ENCODE measurements around the gene KCNIP4.

KCNIP4 gene

DNA sequence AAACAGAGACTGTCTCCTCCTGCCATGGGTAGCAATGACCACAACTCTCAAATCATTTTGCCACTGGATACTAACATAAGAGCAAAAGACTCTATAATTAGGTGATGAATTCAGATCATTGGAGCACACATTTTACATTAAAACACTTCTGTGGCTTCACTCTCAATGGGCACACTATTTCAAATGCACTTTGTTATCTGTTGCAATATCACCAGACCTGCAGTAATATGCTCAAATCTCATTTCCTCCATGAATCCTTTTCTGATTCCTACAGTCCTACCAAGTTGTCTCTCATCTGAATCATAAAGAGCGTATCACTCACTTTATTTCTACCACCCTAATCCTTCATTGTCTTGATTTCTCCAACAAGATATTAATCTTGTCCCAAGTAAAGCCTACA is 302.8 kb downstream of the KCNIP4 start:
- Histone ChIP-seq H3K27ac (replicated peaks) (no peak overlapping the region), H3K27me3 (ENCODE audit: insufficient read depth, poor library complexity, severe bottlenecking) (no peaks in the 10 kb centered on the region), H3K4me3 (replicated peaks; ENCODE audit: insufficient read depth, low read length) (no peak overlapping the region)
- TF ChIP-seq, protein P1, sequence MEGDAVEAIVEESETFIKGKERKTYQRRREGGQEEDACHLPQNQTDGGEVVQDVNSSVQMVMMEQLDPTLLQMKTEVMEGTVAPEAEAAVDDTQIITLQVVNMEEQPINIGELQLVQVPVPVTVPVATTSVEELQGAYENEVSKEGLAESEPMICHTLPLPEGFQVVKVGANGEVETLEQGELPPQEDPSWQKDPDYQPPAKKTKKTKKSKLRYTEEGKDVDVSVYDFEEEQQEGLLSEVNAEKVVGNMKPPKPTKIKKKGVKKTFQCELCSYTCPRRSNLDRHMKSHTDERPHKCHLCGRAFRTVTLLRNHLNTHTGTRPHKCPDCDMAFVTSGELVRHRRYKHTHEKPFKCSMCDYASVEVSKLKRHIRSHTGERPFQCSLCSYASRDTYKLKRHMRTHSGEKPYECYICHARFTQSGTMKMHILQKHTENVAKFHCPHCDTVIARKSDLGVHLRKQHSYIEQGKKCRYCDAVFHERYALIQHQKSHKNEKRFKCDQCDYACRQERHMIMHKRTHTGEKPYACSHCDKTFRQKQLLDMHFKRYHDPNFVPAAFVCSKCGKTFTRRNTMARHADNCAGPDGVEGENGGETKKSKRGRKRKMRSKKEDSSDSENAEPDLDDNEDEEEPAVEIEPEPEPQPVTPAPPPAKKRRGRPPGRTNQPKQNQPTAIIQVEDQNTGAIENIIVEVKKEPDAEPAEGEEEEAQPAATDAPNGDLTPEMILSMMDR (IDR thresholded peaks at IDR 0.05; ENCODE audit: insufficient read depth, low read length): no peak
- TF ChIP-seq SPI1 (IDR thresholded peaks at IDR 0.05; ENCODE audit: borderline replicate concordance, low read depth): no peak
- no peak for TF ChIP-seq POLR2AphosphoS5 (IDR thresholded peaks at IDR 0.05; ENCODE audit: low read depth)
- TF ChIP-seq GABPA (IDR thresholded peaks at IDR 0.05; ENCODE audit: low read depth): no peak
- no peak for DNase-seq (ENCODE audit: low read depth in 1 of 2, low spot score in 1 of 2)

DNA sequence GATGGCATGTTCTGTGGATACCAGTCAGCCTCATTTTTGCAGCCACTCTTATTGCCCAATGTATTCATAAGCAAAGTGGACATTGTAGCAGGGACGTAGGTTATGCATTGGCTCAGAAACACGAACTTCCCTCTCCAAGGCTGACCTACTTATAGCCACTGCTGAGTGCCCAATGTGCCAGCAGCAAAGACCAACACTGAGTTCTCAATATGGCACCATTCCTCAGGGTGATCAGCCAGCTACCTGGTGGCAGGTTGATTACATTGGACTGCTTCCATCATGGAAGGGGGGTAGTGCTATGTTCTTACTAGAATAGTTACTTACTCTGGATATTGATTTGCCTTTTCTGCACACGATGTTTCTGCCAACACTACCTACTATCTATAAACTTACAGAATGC is 306.9 kb downstream of the KCNIP4 start:
- no peak for DNase-seq (ENCODE audit: low read depth in 1 of 2, low spot score in 1 of 2)
- Histone ChIP-seq H3K27me3 (ENCODE audit: insufficient read depth, poor library complexity, severe bottlenecking) (no peaks in the 10 kb centered on the region), H3K27ac (replicated peaks) (no peak overlapping the region), H3K4me3 (replicated peaks; ENCODE audit: insufficient read depth, low read length) (no peak overlapping the region)
- TF ChIP-seq GABPA (IDR thresholded peaks at IDR 0.05; ENCODE audit: low read depth) (no peak), SPI1 (IDR thresholded peaks at IDR 0.05; ENCODE audit: borderline replicate concordance, low read depth) (no peak), POLR2AphosphoS5 (IDR thresholded peaks at IDR 0.05; ENCODE audit: low read depth) (no peak)
- TF ChIP-seq, protein P2, sequence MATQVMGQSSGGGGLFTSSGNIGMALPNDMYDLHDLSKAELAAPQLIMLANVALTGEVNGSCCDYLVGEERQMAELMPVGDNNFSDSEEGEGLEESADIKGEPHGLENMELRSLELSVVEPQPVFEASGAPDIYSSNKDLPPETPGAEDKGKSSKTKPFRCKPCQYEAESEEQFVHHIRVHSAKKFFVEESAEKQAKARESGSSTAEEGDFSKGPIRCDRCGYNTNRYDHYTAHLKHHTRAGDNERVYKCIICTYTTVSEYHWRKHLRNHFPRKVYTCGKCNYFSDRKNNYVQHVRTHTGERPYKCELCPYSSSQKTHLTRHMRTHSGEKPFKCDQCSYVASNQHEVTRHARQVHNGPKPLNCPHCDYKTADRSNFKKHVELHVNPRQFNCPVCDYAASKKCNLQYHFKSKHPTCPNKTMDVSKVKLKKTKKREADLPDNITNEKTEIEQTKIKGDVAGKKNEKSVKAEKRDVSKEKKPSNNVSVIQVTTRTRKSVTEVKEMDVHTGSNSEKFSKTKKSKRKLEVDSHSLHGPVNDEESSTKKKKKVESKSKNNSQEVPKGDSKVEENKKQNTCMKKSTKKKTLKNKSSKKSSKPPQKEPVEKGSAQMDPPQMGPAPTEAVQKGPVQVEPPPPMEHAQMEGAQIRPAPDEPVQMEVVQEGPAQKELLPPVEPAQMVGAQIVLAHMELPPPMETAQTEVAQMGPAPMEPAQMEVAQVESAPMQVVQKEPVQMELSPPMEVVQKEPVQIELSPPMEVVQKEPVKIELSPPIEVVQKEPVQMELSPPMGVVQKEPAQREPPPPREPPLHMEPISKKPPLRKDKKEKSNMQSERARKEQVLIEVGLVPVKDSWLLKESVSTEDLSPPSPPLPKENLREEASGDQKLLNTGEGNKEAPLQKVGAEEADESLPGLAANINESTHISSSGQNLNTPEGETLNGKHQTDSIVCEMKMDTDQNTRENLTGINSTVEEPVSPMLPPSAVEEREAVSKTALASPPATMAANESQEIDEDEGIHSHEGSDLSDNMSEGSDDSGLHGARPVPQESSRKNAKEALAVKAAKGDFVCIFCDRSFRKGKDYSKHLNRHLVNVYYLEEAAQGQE (IDR thresholded peaks at IDR 0.05; ENCODE audit: insufficient replicate concordance, low read depth): no peak

DNA sequence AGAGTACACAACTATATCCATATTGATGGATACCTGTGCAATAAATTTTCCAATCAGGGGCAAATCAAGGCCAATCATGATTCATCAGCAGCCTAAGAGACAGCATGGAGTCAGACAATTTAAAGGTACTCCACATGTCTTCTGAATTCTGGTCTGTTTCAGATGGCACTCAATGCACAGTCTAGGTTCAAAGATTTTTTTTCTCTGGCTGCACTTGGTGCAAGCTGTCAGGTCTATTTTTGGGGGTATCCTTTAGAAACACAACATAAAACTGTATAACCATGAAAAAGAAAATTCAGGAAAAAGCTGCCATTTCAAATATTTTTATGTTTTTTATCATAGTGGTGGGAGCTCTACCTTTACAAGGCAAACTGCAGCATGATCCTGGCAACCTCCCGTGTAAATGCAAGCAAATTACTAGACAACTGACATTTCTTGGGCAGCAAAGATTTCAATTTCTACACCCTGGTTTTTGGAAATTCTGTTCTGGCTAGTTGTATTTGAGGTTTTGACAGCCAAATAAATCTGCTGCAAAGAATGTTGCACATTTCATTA is 310.3 kb downstream of the KCNIP4 start:
- TF ChIP-seq, protein P2 (IDR thresholded peaks at IDR 0.05; ENCODE audit: insufficient replicate concordance, low read depth): no peak
- TF ChIP-seq POLR2AphosphoS5 (IDR thresholded peaks at IDR 0.05; ENCODE audit: low read depth) (no peak), SPI1 (IDR thresholded peaks at IDR 0.05; ENCODE audit: borderline replicate concordance, low read depth) (no peak), GABPA (IDR thresholded peaks at IDR 0.05; ENCODE audit: low read depth) (no peak)
- TF ChIP-seq, protein P1 (IDR thresholded peaks at IDR 0.05; ENCODE audit: insufficient read depth, low read length): no peak
- no peaks in the 10 kb centered on the region for H3K27me3 ChIP-seq (ENCODE audit: insufficient read depth, poor library complexity, severe bottlenecking)
- DNase-seq (ENCODE audit: low read depth in 1 of 2, low spot score in 1 of 2): no peak
- H3K27ac ChIP-seq (replicated peaks): no peak overlapping the region
- H3K4me3 ChIP-seq (replicated peaks; ENCODE audit: insufficient read depth, low read length): no peak overlapping the region

DNA sequence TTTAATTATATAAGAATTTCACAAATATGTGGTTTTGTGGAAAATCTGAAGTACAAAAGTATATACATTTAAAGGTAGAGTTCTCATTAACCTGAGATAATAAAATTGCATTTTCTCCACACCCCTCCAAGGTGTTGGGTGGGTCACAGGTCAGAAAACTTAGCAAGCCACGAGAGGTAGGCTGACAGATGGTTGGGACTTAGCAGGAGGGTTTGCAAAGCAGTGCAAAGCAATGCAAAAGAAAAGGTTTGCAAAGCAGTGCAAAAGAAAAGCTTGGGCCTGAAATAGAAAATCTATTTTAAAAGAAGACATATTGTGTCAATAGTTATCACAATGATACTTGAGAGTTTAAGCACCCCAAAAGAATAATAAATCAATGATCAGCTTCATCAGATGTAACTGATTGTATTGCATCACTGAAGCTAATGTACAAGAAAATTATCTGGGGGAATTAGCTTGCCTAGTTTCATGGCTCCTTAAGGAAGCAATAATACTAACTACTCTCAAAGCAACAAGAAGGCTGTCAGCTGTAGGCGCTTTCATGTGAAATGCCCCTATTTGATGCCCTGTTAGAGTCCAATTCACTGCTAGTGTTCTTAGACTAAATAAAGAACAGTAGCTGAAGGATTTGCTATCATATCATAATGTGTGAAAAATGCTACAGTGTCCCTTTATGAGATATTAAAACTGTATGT is 319.5 kb downstream of the KCNIP4 start:
- no peak for DNase-seq (ENCODE audit: low read depth in 1 of 2, low spot score in 1 of 2)
- Histone ChIP-seq H3K27me3 (ENCODE audit: insufficient read depth, poor library complexity, severe bottlenecking) (no peaks in the 10 kb centered on the region), H3K27ac (replicated peaks) (no peak overlapping the region), H3K4me3 (replicated peaks; ENCODE audit: insufficient read depth, low read length) (no peak overlapping the region)
- TF ChIP-seq, protein P2 (IDR thresholded peaks at IDR 0.05; ENCODE audit: insufficient replicate concordance, low read depth): no peak
- TF ChIP-seq GABPA (IDR thresholded peaks at IDR 0.05; ENCODE audit: low read depth) (no peak), SPI1 (IDR thresholded peaks at IDR 0.05; ENCODE audit: borderline replicate concordance, low read depth) (no peak), POLR2AphosphoS5 (IDR thresholded peaks at IDR 0.05; ENCODE audit: low read depth) (no peak)

All from HL-60 (cell line).